ENCODE measurements around the gene MARVELD2.
"Not testable (repeated sequence)": the region's sequence is repeated elsewhere in the genome, so short reads cannot be mapped to it uniquely, and the experiment has no call there.

The MARVELD2 gene

DNA sequence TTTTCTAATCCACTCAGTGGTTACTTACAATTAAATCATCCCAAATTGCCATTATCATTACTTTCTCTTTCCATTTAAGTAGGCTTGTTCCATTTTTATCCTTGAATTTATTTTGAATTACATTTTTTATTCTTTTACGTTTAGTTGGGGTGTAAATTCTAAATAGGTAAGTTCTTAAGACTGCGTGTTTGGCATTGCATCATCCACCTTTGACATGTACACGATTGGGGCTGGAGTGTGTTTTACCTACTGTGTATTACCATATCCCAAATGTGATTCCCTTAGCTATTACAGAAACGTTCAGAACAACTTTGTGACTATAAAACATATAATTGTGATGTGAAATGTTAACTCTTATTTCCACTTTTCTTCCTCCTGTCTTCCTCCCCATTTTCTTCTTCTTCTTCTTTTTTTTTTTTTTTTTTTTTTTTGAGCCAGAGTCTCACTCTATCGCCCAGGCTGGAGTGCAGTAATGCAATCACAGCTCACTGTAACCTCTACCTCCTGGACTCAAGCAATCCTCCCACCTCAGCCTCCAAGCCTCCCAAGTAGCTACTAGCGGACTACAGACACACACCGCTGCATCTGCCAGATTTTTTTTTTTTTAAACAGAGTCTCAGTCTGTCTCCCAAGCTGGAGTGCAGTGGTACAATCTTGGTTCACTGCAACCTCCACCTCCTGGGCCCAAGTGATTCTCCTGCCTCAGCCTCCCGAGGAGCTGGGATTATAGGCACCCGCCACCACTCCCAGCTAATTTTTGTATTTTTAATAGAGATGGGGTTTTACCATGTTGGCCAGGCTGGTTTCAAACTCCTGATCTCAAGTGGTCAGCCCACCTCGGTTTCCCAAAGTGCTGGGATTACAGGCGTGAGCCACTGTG is 16.7 kb downstream of the MARVELD2 start:
- DNase-seq (ENCODE audit: low read depth): no peak
- H3K4me3 ChIP-seq (ENCODE audit: low read depth, low read length): no peak overlapping the region; the same call in 1 of the 2 replicates
- TF ChIP-seq, protein P1, sequence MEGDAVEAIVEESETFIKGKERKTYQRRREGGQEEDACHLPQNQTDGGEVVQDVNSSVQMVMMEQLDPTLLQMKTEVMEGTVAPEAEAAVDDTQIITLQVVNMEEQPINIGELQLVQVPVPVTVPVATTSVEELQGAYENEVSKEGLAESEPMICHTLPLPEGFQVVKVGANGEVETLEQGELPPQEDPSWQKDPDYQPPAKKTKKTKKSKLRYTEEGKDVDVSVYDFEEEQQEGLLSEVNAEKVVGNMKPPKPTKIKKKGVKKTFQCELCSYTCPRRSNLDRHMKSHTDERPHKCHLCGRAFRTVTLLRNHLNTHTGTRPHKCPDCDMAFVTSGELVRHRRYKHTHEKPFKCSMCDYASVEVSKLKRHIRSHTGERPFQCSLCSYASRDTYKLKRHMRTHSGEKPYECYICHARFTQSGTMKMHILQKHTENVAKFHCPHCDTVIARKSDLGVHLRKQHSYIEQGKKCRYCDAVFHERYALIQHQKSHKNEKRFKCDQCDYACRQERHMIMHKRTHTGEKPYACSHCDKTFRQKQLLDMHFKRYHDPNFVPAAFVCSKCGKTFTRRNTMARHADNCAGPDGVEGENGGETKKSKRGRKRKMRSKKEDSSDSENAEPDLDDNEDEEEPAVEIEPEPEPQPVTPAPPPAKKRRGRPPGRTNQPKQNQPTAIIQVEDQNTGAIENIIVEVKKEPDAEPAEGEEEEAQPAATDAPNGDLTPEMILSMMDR (IDR thresholded peaks at IDR 0.05; ENCODE audit: low read depth, low read length, missing control alignments): no peak

DNA sequence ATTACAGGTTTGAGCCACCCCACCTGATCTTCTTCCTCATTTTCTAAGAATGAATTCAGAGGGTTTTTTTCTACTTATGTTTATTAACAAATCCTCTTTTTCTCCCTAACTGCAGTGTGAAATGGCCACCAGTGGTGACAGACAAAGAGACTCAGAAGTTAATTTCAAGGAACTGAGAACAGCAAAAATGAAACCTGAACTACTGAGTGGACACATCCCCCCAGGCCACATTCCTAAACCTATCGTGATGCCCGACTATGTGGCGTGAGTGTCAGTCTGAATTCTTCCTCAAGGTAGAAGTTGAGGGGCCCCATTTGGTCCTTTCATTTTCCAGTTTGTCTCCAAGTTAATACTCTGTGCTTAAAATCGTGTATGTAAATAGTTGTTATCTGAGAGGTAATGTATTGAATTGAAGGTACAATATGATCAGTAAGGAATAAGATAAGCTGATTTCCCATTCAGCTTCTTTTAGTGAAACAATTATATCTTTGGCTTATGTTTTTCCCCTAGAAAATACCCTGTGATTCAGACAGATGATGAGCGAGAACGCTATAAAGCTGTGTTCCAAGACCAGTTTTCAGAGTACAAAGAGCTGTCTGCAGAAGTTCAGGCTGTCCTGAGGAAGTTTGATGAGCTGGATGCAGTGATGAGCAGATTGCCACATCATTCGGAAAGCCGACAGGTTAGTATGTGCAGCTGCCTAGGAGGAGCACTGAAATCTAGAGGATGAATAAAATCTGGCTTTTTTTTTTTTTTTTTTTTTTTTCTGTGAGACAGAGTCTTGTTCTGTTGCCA is 17.7 kb downstream of the MARVELD2 start:
- peak; percentile 39 for DNase-seq (ENCODE audit: low read depth)
- TF ChIP-seq, protein P1 (IDR thresholded peaks at IDR 0.05; ENCODE audit: low read depth, low read length, missing control alignments): no peak
- H3K4me3 ChIP-seq (ENCODE audit: low read depth, low read length): no peak overlapping the region; the same call in 1 of the 2 replicates

DNA sequence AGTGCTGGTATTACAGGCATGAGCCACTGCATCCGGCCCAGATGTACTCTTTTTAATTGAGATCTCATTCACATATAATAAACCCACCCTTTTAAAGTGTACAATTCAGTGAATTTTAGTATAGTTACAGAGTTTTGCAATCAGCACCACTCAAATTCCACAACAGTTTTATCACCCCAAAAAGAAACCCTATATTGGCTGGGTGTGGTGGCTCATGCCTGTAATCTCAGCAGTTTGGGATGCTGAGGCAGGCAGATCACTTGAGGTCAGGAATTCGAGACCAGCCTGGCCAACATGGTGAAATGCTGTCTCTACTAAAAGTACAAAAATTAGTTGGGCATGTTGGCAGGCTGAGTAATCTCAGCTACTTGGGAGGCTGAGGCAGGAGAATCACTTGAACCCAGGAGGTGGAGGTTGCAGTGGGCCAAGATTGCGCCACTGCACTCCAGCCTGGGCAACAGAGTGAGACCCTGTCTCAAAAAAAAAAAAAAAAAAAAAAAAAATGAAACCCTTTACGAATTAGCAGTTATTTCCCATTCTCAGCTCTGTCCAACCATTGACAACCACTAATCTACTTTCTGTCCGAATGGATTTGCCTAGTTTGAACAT is 20.5 kb downstream of the MARVELD2 start:
- DNase-seq (ENCODE audit: low read depth); H3K4me3 ChIP-seq (ENCODE audit: low read depth, low read length): not testable (repeated sequence)

DNA sequence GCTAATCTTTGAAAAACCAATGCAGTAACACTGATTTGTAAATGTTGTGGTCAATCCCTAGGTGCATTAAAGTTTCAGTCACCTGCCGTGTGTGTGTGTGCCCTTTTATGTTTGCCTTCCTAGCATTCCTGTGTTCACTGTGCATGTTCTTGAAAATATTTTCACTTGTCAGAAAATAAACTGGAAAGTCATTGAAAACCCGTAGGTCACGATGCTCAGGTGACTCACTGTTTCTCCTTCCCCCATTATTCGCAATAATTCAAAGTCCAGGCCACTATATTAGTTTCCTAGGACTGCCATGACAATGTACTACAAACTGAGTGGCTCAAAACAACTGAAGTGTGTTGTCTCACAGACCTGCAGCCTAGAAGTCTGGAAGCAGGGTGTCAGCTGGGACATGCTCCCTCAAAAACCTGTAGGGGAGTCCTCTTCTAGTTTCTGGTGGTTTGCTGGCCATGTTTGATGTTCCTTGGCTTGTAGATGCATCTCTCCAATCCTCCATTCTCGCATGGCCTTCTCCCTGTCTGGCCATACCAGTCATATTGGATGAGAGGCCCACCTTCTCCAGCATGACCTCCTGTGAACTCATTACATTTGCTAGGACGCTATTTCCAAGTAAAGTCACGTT is 29.3 kb downstream of the MARVELD2 start:
- TF ChIP-seq, protein P1 (IDR thresholded peaks at IDR 0.05; ENCODE audit: low read depth, low read length, missing control alignments): no peak
- DNase-seq (ENCODE audit: low read depth): no peak

DNA sequence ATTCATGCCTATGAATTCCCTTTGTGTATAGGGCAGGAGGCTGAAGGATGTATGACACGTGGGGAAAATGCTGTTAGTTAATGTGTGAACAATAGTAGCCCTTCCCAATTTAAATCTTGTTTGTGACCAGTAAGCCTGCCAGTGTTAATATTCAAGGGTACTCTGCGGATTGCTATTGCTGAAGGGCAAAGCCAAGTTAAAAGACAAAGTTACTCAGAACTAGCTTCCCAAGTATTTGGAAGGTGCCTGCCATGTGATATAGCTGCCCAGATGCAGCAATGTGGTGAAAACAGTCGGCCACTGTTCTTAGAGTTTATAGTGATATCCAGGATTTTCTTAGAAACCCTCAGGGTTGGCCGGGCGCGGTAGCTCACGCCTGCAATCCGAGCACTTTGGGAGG is 34.6 kb downstream of the MARVELD2 start:
- DNase-seq (ENCODE audit: low read depth): no peak
- TF ChIP-seq, protein P1 (IDR thresholded peaks at IDR 0.05; ENCODE audit: low read depth, low read length, missing control alignments): no peak
- no peak overlapping the region for H3K4me3 ChIP-seq (ENCODE audit: low read depth, low read length)

More for the DNA sequence above, 29.3 kb downstream of the MARVELD2 start:
- no peak overlapping the region for H3K4me3 ChIP-seq (ENCODE audit: low read depth, low read length)

DNA sequence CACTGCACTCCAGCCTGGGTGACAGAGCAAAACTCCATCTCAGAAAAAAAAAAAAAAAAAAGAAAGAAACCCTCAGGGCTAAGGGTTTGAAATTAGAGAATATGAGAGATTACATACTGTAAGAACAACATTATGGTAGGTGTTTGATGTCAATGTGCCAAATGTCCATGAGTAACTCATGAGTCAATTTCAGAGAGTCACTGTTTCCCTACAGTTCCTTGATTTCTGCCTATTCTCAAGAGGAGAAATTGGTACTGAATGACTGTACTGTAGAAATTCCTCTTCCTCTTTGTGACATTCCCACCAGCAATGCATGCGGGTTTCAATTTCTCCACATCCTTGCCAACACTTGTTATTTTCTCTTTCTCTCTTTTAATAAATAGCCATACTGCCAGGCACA is 35.2 kb downstream of the MARVELD2 start:
- H3K4me3 ChIP-seq (ENCODE audit: low read depth, low read length): no peak overlapping the region
- TF ChIP-seq, protein P1 (IDR thresholded peaks at IDR 0.05; ENCODE audit: low read depth, low read length, missing control alignments): no peak
- DNase-seq (ENCODE audit: low read depth): no peak

DNA sequence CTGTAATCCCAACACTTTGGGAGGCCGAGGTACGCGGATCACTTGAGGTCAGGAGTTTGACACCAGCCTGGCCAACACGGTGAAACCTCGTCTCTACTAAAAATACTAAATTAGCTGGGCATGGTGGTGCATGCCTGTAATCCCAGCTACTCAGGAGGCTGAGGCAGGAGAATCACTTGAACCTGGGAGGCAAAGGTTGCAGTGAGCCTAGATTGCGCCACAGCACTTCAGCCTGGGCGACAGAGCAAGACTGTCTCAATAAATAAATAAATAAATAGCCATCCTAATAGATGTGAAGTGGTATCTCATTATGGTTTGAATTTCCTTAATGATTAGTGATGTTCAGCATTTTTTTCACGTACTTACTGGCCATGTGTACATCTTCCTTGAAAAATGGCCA is 35.6 kb downstream of the MARVELD2 start:
- not testable (repeated sequence) for H3K4me3 ChIP-seq (ENCODE audit: low read depth, low read length); DNase-seq (ENCODE audit: low read depth)

Measured in GM12864 (cell line).